K562 (cell line): ENCODE data around the gene DYTN. TPM values are rescaled to one million over a fixed set of nuclear protein-coding genes. Genes with fewer than 3 reads are reported as not detected.

ENCODE experiments used
- ATAC-seq: fragments of 200-7000 bp; cut with Tn5 transposase; 3 replicates; pipeline ENCODE4 v1.9.1; 2020; ENCODE audit warnings: moderate library complexity
- BruUV-seq: library from RNA; stranded (reverse); fragments of 400-500 nt; replicated peaks from 2 replicates; lab custom pipeline; 2021; lab: Mats Ljungman, UMichigan
- CTCF ChIA-PET: fragments of 300-600 bp; formaldehyde crosslinking; extraction: SDS; loops from one replicate; lab custom pipeline; 2021; ENCODE audit warnings: low intra/inter-chr PET ratio; lab: Yijun Ruan, JAX
- POLR2A ChIA-PET: fragments of 300-600, 350-650 bp; sonication (Branson Sonifier 250); formaldehyde crosslinking; extraction: SDS; loops from one replicate; lab custom pipeline; 2021; ENCODE audit warnings: antibody characterized with exemption, inconsistent platforms; lab: Yijun Ruan, JAX
- DNase-seq, 4 experiments: peaks; one replicate each; pipeline versions ENCODE4 v3.0.0 to v3.0.0-alpha.2; 2011 to 2018; ENCODE audit warnings: low spot score in 3 of 4, mixed read lengths in 3 of 4; ENCODE audit errors: extremely low read depth in 1 of 4
- FAIRE-seq: peaks from 2 replicates; lab custom pipeline; 2011; peaks lifted over from hg19 to GRCh38; lab: Jason Lieb, UNC
- H2AFZ ChIP-seq: 2 replicates; pipeline ENCODE4 v1.6.0; 2011; ENCODE audit warnings: low read depth, low read length, control low read depth, inconsistent platforms
- H3K27ac ChIP-seq: fragments of 200-600 bp; 3 replicates; pipeline ENCODE4 v1.8.0; 2011; ENCODE audit warnings: low read depth, mild to moderate bottlenecking, control low read depth, inconsistent platforms, low read length, moderate library complexity, mixed read lengths; ENCODE audit errors: extremely low read depth
- H3K27me3 ChIP-seq, 2 experiments: fragments of 300-600 bp in 1 of 2; 2 replicates in 1 of 2; 3 replicates in 1 of 2; pipeline versions ENCODE4 v1.6.0 to v1.8.0; 2011; ENCODE audit warnings: inconsistent platforms in 2 of 2, low read length in 2 of 2, mild to moderate bottlenecking in 1 of 2, mixed read lengths in 1 of 2, moderate library complexity in 1 of 2; ENCODE audit not compliant: control insufficient read depth in 2 of 2, insufficient read depth in 2 of 2
- H3K36me3 ChIP-seq: fragments of 300-600 bp; 3 replicates; pipeline ENCODE4 v1.8.0; 2011; ENCODE audit warnings: mild to moderate bottlenecking, low read length, inconsistent platforms; ENCODE audit not compliant: control insufficient read depth, insufficient read depth
- H3K4me1 ChIP-seq, 2 experiments: fragments of 200-600 bp in 1 of 2; replicated peaks in 1 of 2; 2 replicates in 1 of 2; 3 replicates in 1 of 2; pipeline versions ENCODE4 v1.5.1 to v1.8.0; 2011; ENCODE audit warnings: inconsistent platforms in 2 of 2, low read length in 2 of 2, mild to moderate bottlenecking in 1 of 2, mixed read lengths in 1 of 2, moderate library complexity in 1 of 2; ENCODE audit not compliant: control insufficient read depth in 2 of 2, insufficient read depth in 2 of 2
- H3K4me2 ChIP-seq: 2 replicates; pipeline ENCODE4 v1.6.1; 2011; ENCODE audit warnings: low read length, control low read depth, inconsistent platforms, mixed read lengths; ENCODE audit not compliant: insufficient read depth
- H3K4me3 ChIP-seq: fragments of 200-600 bp; sonication (generic), shearing (Covaris generic); 2 replicates; pipeline ENCODE4 v1.5.1; 2016; ENCODE audit warnings: control low read depth, inconsistent platforms
- H3K79me2 ChIP-seq: fragments of 200-600 bp; 3 replicates; pipeline ENCODE4 v1.8.0; 2011; ENCODE audit warnings: low read length, inconsistent platforms; ENCODE audit not compliant: control insufficient read depth, insufficient read depth
- H3K9ac ChIP-seq, 2 experiments: 2 replicates each; pipeline versions ENCODE4 v1.6.0 to v1.6.1; 2011; ENCODE audit warnings: low read depth in 2 of 2, low read length in 2 of 2, control low read depth in 1 of 2, inconsistent platforms in 1 of 2, mild to moderate bottlenecking in 1 of 2, mixed read lengths in 1 of 2; ENCODE audit not compliant: insufficient read depth in 1 of 2
- H3K9me1 ChIP-seq: one replicate; pipeline ENCODE4 v1.6.0; 2011; ENCODE audit warnings: inconsistent platforms, mild to moderate bottlenecking, low read length, moderate library complexity; ENCODE audit not compliant: control insufficient read depth, insufficient read depth
- H3K9me3 ChIP-seq: replicated peaks from 2 replicates; pipeline ENCODE4 v1.5.1; 2011; ENCODE audit warnings: low read depth, low read length, inconsistent platforms; ENCODE audit not compliant: control insufficient read depth, insufficient read depth
- H4K20me1 ChIP-seq: replicated peaks from 2 replicates; pipeline ENCODE4 v1.6.1; 2011; ENCODE audit warnings: low read length, inconsistent platforms, mixed read lengths; ENCODE audit not compliant: control insufficient read depth, insufficient read depth
- ATF1 ChIP-seq, 2 experiments: fragments of 450-650 bp in 1 of 2; IDR thresholded peaks; 2 replicates each; pipeline ENCODE4 v1.6.1; 2016; ENCODE audit warnings: missing compliant biosample characterization in 1 of 2, missing genetic modification characterization in 1 of 2
- ETV1 ChIP-seq: fragments of 450-650 bp; conservative IDR thresholded peaks from 2 replicates; pipeline ENCODE4 v1.6.1; 2016; ENCODE audit warnings: missing genetic modification characterization, control low read depth, low read depth, missing compliant biosample characterization
- KAT7 ChIP-seq: sonication (generic); formaldehyde crosslinking; IDR thresholded peaks from 2 replicates; pipeline ENCODE4 v1.8.0; 2022; ENCODE audit warnings: missing genetic modification reagents, mild to moderate bottlenecking, borderline replicate concordance
- NBN ChIP-seq: fragments of 450-650 bp; IDR thresholded peaks from 2 replicates; pipeline ENCODE4 v1.6.1; 2016; ENCODE audit warnings: low read depth, mild to moderate bottlenecking
- NCOA6 ChIP-seq: fragments of 450-650 bp; IDR thresholded peaks from 2 replicates; pipeline ENCODE4 v1.6.1; 2017; ENCODE audit warnings: mild to moderate bottlenecking
- NFIC ChIP-seq: fragments of 450-650 bp; IDR thresholded peaks from 2 replicates; pipeline ENCODE4 v1.6.1; 2017; ENCODE audit warnings: mild to moderate bottlenecking, inconsistent platforms
- SIN3A ChIP-seq, 2 experiments: fragments of 150-350 bp in 1 of 2; IDR thresholded peaks; 2 replicates each; pipeline ENCODE4 v1.6.1; 2011 to 2016; ENCODE audit warnings: borderline replicate concordance in 2 of 2, low read depth in 2 of 2, low read length in 2 of 2, mild to moderate bottlenecking in 2 of 2, moderate library complexity in 2 of 2; ENCODE audit not compliant: control insufficient read depth in 1 of 2
- SMAD2 ChIP-seq: fragments of 150-350 bp; IDR thresholded peaks from 2 replicates; pipeline ENCODE4 v1.6.1; 2014; ENCODE audit warnings: low read depth, mild to moderate bottlenecking, low read length
- SRF ChIP-seq, 2 experiments: fragments of 250-450, 450-650 bp in 1 of 2; sonication (Bioruptor Pico) in 1 of 2; sonication (generic) in 1 of 2; formaldehyde crosslinking; IDR thresholded peaks; 2 replicates each; pipeline versions ENCODE4 v1.5.0 to v1.5.1; 2020 to 2022; ENCODE audit warnings: mild to moderate bottlenecking in 1 of 2, missing genetic modification reagents in 1 of 2
- YBX1 ChIP-seq: fragments of 450-650 bp; IDR thresholded peaks from 2 replicates; pipeline ENCODE4 v1.7.1; 2016; ENCODE audit warnings: mild to moderate bottlenecking
- WGBS: fragments of 100-300 bp; shearing (Covaris generic); methylation state at CpG from one replicate; pipeline ENCODE4 v1.1.6; 2016; ENCODE audit warnings: low coverage, mixed read lengths; ENCODE audit not compliant: insufficient coverage; ENCODE audit errors: missing lambda C conversion rate; 5-methylcytosine and 5-hydroxymethylcytosine counted together
- in situ Hi-C: fragments of 300-500 bp; cut with MboI; formaldehyde crosslinking; loops from 4 replicates; pipeline ENCODE4 v1.15.0; 2018; ENCODE audit warnings: inconsistent platforms, mixed read lengths
- intact Hi-C: fragments of 100-400 bp; cut with micrococcal nuclease; formaldehyde crosslinking; loops from 2 replicates; pipeline ENCODE4 v1.14.2; 2022
- polyA plus RNA-seq, 8 experiments: library from polyadenylated mRNA; depleted of rRNA in 4 of 8; stranded (reverse) in 5 of 8; unstranded in 3 of 8; fragments of >200 nt; fragmentation: Nextera tagmentation in 2 of 8; fragmentation: Illumina TruSeq in 1 of 8; extraction: Ambion mirVana in 2 of 8; extraction: Trizol in 1 of 8; gene quantifications; 2 replicates each; pipeline versions ENCODE4 v1.2.1 to v1.2.3, GENCODE V29; 2011 to 2014; ENCODE audit warnings: inconsistent platforms in 1 of 8, missing spikeins in 1 of 8
- total RNA-seq, 7 experiments: library from RNA; depleted of rRNA in 6 of 7; stranded (reverse); fragments of >200 nt in 6 of 7; fragmentation: Illumina TruSeq in 2 of 7; extraction: Trizol in 2 of 7; gene quantifications; 2 replicates each; pipeline versions ENCODE4 v1.2.1 to v1.2.3, GENCODE V29; 2011 to 2021; ENCODE audit warnings: low replicate concordance in 1 of 7
- TF ChIP-seq, protein P1 (sequence below), 2 experiments: fragments of 450-650 bp in 1 of 2; sonication (generic) in 1 of 2; formaldehyde crosslinking; conservative IDR thresholded peaks; 2 replicates each; pipeline versions ENCODE4 v1.4.0 to v1.8.1; 2020 to 2022; ENCODE audit warnings: mild to moderate bottlenecking in 1 of 2, missing genetic modification reagents in 1 of 2
- TF ChIP-seq, protein P2 (sequence below): fragments of 450-650 bp; IDR thresholded peaks from 2 replicates; pipeline ENCODE4 v1.6.1; 2018; ENCODE audit warnings: mild to moderate bottlenecking, low read depth; ENCODE audit not compliant: partially characterized antibody

Gene DYTN
- total and polyA plus RNA-seq, 9 of the 15 experiments (the other 6 are each of a cell fraction or from before 2014, with no cell fraction given) = not detected

- intact Hi-C loops = no loop called here
- no peak overlapping the region for H3K9ac ChIP-seq
- CTCF ChIA-PET = no interaction called here
- H3K4me1 ChIP-seq = no peaks in the 10 kb centered on the region
- DNase-seq (no peak), ATAC-seq (no peak), FAIRE-seq (no peak)
- H3K9me1 ChIP-seq = no peaks in the 10 kb centered on the region
- TF ChIP-seq YBX1 (no peak), NFIC (no peak), KAT7 (no peak), NCOA6 (no peak), SMAD2 (no peak), ATF1 (CRISPR knock-in tag; IDR thresholded peaks at IDR 0.05) (no peak), ATF1 (tag; IDR thresholded peaks at IDR 0.05) (no peak), NBN (no peak), SRF (CRISPR knock-in tag; IDR thresholded peaks at IDR 0.05) (no peak), SIN3A (IDR thresholded peaks at IDR 0.05; ENCODE audit: borderline replicate concordance in 2 of 2, control insufficient read depth in 1 of 2, low read depth in 2 of 2, low read length in 2 of 2) (no peak), ETV1 (tag) (no peak)
- TF ChIP-seq, protein P1, sequence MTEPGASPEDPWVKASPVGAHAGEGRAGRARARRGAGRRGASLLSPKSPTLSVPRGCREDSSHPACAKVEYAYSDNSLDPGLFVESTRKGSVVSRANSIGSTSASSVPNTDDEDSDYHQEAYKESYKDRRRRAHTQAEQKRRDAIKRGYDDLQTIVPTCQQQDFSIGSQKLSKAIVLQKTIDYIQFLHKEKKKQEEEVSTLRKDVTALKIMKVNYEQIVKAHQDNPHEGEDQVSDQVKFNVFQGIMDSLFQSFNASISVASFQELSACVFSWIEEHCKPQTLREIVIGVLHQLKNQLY (CRISPR knock-in tag; conservative IDR thresholded peaks at IDR 0.05) = no peak
- TF ChIP-seq, protein P2, sequence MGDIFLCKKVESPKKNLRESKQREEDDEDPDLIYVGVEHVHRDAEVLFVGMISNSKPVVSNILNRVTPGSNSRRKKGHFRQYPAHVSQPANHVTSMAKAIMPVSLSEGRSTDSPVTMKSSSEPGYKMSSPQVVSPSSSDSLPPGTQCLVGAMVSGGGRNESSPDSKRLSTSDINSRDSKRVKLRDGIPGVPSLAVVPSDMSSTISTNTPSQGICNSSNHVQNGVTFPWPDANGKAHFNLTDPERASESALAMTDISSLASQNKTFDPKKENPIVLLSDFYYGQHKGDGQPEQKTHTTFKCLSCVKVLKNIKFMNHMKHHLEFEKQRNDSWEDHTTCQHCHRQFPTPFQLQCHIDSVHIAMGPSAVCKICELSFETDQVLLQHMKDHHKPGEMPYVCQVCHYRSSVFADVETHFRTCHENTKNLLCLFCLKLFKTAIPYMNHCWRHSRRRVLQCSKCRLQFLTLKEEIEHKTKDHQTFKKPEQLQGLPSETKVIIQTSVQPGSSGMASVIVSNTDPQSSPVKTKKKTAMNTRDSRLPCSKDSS = no peak
- POLR2A ChIA-PET = no interaction called here
- WGBS = 0% methylated on average over 3 of the region's 3 CpGs
- no peaks in the 10 kb centered on the region for H3K27me3 ChIP-seq
- H3K79me2 ChIP-seq = no peaks in the 10 kb centered on the region
- H3K27ac ChIP-seq = no peak overlapping the region
- no peaks in the 10 kb centered on the region for H3K36me3 ChIP-seq
- H3K4me2 ChIP-seq = no peak overlapping the region
- in situ Hi-C loops = no loop called here
- no peak overlapping the region for H2AFZ ChIP-seq
- H4K20me1 ChIP-seq = no peaks in the 10 kb centered on the region
- no TSS peak for BruUV-seq
- H3K9me3 ChIP-seq = no peaks in the 10 kb centered on the region
- no peak overlapping the region for H3K4me3 ChIP-seq
These were observed 86.9 kb downstream of the DYTN start for GRCh38 chr2:206631340-206631739.
